ENCODE results near the gene BICRA.

The BICRA gene

DNA sequence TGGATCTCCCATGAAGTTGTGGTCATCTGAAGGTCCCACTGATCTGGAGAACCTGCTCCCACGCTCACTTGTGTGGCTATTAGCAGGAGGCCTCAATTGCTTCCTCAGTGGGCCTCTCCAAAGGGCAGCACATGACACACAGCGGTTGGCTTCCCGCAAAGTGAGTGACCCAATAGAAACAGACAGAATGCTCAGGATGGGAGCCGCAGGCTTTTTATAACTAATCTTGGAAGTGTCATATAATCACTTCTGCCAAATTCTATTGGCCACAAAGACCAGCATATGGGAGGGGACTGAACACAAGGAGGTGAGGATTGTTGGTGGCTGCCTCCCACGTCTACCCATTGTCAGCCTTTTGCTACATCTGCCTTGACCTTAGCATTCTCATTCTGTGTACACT lies 82.2 kb downstream of the BICRA start:
- no peaks in the 10 kb centered on the region for H3K27me3 ChIP-seq (ENCODE audit: control insufficient read depth, insufficient read depth, low read length)
- no peaks in the 10 kb centered on the region for H3K4me1 ChIP-seq (ENCODE audit: control insufficient read depth, insufficient read depth, low read length)
- no peak overlapping the region for H3K4me2 ChIP-seq (ENCODE audit: low read length)
- no peaks in the 10 kb centered on the region for H3K9me3 ChIP-seq (replicated peaks; ENCODE audit: low read length)
- peaks cover 21% of the 10 kb centered on the region for H3K36me3 ChIP-seq (ENCODE audit: insufficient read depth, low read length)
- no peak overlapping the region for H3K9ac ChIP-seq (ENCODE audit: low read depth, low read length)
- H3K4me3 ChIP-seq (ENCODE audit: low read length) = no peak overlapping the region

DNA sequence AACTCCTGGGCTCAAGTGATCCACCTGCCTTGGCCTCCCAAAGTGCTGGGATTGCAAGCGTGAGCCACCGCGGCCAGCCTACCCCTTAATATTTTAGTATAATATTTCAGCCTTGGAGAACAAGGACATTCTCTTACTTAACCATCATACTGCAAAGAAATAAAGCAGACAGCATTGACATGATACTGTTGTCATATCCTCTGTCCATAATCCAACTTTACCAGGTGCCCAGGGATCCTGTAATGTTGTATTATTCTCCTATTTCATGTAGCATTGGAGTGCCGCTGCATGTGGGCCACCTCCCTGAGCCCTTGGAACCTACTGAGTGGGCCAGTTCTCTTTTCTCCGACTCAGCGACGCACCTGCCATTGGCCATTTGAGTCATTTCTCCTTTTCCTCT lies 82.8 kb downstream of the BICRA start:
- Histone ChIP-seq H3K4me2 (ENCODE audit: low read length) (no peak overlapping the region), H3K4me3 (ENCODE audit: low read length) (no peak overlapping the region), H3K36me3 (ENCODE audit: insufficient read depth, low read length) (peaks cover 25% of the 10 kb centered on the region), H3K9me3 (replicated peaks; ENCODE audit: low read length) (no peaks in the 10 kb centered on the region), H3K4me1 (ENCODE audit: control insufficient read depth, insufficient read depth, low read length) (no peaks in the 10 kb centered on the region), H3K9ac (ENCODE audit: low read depth, low read length) (no peak overlapping the region), H3K27me3 (ENCODE audit: control insufficient read depth, insufficient read depth, low read length) (no peaks in the 10 kb centered on the region)

DNA sequence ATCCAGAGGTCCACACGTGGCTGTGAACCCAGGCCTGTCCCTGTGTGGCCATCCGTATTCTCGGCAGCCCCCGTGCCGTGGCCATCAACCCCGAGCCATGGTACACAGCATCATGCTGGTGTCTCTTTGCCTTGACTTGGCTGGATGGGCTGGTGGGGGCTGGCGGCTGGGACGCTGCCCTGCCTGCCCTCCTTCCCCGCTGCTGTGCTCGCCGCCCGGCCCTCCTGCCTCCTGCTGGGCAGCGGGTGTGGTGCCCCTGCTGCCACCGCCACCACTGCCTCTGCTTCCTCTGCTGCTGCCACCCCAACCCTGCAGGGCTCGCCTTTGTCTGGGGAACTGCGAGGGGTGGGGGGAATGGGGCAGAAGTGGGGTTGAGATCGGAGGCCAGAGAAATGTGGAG lies 84.6 kb downstream of the BICRA start:
- Histone ChIP-seq H3K4me1 (ENCODE audit: control insufficient read depth, insufficient read depth, low read length) (peaks cover 3% of the 10 kb centered on the region), H3K4me2 (ENCODE audit: low read length) (no peak overlapping the region), H3K9ac (ENCODE audit: low read depth, low read length) (no peak overlapping the region), H3K36me3 (ENCODE audit: insufficient read depth, low read length) (peaks cover 29% of the 10 kb centered on the region), H3K4me3 (ENCODE audit: low read length) (no peak overlapping the region), H3K27me3 (ENCODE audit: control insufficient read depth, insufficient read depth, low read length) (no peaks in the 10 kb centered on the region), H3K9me3 (replicated peaks; ENCODE audit: low read length) (no peaks in the 10 kb centered on the region)

DNA sequence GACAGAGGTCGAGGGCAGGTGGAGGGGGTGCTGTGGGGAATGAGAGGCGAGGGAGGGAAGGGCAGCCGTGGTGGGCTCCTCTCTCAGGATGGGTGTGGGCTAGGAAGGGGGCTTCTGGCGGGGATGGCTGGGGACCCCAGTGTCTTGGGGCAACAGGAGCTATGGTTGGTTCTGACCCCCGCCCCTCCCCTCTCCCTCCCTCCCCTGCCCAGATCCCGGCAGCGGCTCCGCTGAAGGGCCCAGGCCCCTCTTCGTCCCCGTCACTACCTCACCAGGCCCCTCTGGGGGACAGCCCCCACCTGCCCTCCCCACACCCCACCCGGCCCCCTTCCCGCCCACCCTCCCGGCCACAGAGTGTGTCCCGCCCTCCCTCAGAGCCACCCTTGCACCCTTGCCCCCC lies 85.0 kb downstream of the BICRA start:
- no peak overlapping the region for H3K9ac ChIP-seq (ENCODE audit: low read depth, low read length)
- no peaks in the 10 kb centered on the region for H3K9me3 ChIP-seq (replicated peaks; ENCODE audit: low read length)
- H3K27me3 ChIP-seq (ENCODE audit: control insufficient read depth, insufficient read depth, low read length) = no peaks in the 10 kb centered on the region
- no peak overlapping the region for H3K4me2 ChIP-seq (ENCODE audit: low read length)
- peaks cover 33% of the 10 kb centered on the region for H3K36me3 ChIP-seq (ENCODE audit: insufficient read depth, low read length)
- peaks cover 3% of the 10 kb centered on the region for H3K4me1 ChIP-seq (ENCODE audit: control insufficient read depth, insufficient read depth, low read length)
- H3K4me3 ChIP-seq (ENCODE audit: low read length) = no peak overlapping the region

DNA sequence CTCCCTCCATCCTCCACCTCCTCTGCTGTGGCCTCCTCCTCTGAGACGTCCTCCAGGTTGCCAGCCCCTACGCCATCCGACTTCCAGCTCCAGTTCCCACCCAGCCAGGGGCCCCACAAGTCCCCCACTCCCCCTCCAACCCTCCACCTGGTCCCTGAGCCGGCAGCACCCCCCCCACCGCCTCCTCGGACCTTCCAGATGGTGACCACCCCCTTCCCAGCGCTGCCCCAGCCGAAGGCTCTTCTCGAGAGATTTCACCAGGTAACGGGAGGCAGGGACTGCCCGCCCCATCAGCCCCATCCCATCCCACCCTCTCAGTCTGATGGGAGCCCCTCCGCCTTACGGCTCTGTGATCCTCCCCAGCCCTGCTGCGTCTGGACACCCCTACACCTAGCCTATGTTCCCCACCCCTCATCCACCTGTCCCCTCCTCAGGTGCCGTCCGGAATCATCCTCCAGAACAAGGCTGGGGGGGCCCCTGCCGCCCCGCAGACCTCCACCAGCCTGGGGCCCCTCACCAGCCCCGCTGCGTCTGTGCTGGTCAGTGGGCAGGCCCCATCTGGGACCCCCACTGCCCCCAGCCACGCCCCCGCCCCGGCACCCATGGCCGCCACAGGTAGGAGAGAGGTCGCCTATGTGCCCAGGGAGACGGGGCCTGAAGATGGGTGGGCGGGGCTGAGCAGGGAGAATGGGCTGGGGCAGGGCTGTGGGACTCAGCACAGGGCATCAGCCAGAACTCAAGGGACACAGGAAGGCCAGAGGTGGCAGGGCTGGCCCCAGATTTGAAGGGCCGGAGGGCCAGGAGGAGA lies 85.7 kb downstream of the BICRA start:
- Histone ChIP-seq H3K4me1 (ENCODE audit: control insufficient read depth, insufficient read depth, low read length) (peaks cover 3% of the 10 kb centered on the region), H3K4me3 (ENCODE audit: low read length) (no peak overlapping the region), H3K27me3 (ENCODE audit: control insufficient read depth, insufficient read depth, low read length) (no peaks in the 10 kb centered on the region), H3K9me3 (replicated peaks; ENCODE audit: low read length) (no peaks in the 10 kb centered on the region), H3K4me2 (ENCODE audit: low read length) (no peak overlapping the region), H3K36me3 (ENCODE audit: insufficient read depth, low read length) (peaks cover 38% of the 10 kb centered on the region), H3K9ac (ENCODE audit: low read depth, low read length) (no peak overlapping the region)

DNA sequence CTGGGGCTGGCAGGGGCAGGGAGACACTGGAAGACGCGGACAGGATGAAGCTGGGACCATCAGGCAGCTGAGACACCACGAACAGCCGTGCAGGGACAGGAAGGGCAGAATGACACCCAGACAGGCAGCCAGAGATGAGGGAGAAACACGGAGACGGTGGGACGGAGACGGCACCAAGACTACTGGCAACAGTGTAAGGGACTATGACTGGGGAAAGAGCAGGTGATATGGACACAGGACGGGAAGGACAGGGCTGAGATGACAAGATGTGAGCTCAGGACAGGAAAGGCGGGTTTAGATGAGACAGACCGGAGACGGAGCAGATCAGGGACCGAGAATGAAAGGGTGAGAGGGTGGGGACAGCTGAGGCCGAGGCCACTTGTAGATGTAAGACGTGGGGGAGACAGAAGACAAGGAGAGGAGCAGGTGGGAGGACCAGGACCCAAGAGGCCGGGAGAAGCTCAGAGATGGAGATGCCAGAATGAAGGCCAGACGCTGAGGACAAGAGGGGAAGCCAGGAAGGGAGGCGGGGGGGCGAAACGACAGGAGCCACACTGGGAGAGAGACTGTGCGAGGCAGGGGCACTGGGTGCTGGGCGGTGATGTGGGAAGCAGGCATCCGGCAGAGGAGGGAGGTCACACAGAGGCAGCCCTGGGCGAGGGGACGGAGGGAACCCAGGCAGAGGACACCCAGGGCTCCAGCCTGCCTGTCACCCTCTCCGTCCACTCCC lies 86.8 kb downstream of the BICRA start:
- Histone ChIP-seq H3K4me3 (ENCODE audit: low read length) (no peak overlapping the region), H3K4me2 (ENCODE audit: low read length) (no peak overlapping the region), H3K4me1 (ENCODE audit: control insufficient read depth, insufficient read depth, low read length) (peaks cover 3% of the 10 kb centered on the region), H3K27me3 (ENCODE audit: control insufficient read depth, insufficient read depth, low read length) (no peaks in the 10 kb centered on the region), H3K9me3 (replicated peaks; ENCODE audit: low read length) (no peaks in the 10 kb centered on the region), H3K9ac (ENCODE audit: low read depth, low read length) (no peak overlapping the region), H3K36me3 (ENCODE audit: insufficient read depth, low read length) (peaks cover 38% of the 10 kb centered on the region)

DNA sequence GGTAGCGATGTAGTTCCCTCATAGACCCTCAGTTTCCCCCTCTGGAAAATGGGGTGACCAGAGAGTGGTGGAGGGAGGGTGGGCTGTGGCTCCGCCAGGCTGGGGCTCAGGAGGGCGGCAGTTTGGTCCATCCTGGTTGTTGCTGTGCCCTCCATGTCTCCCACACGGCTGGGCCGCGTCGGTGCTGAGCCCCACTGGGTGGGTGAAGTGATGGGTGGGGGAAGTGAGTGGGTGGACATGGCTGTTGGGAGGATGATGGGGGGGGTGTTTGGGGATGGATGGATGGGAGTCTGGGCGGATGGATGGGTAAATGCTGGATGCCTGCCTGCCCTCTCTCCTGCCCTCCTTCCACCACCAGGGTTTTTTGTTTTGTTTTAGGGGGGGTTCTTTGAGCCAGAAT lies 87.7 kb downstream of the BICRA start:
- H3K9me3 ChIP-seq (replicated peaks; ENCODE audit: low read length) = no peaks in the 10 kb centered on the region
- no peak overlapping the region for H3K9ac ChIP-seq (ENCODE audit: low read depth, low read length)
- H3K36me3 ChIP-seq (ENCODE audit: insufficient read depth, low read length) = peaks cover 39% of the 10 kb centered on the region
- no peaks in the 10 kb centered on the region for H3K27me3 ChIP-seq (ENCODE audit: control insufficient read depth, insufficient read depth, low read length)
- H3K4me2 ChIP-seq (ENCODE audit: low read length) = no peak overlapping the region
- peaks cover 3% of the 10 kb centered on the region for H3K4me1 ChIP-seq (ENCODE audit: control insufficient read depth, insufficient read depth, low read length)
- H3K4me3 ChIP-seq (ENCODE audit: low read length) = no peak overlapping the region

DNA sequence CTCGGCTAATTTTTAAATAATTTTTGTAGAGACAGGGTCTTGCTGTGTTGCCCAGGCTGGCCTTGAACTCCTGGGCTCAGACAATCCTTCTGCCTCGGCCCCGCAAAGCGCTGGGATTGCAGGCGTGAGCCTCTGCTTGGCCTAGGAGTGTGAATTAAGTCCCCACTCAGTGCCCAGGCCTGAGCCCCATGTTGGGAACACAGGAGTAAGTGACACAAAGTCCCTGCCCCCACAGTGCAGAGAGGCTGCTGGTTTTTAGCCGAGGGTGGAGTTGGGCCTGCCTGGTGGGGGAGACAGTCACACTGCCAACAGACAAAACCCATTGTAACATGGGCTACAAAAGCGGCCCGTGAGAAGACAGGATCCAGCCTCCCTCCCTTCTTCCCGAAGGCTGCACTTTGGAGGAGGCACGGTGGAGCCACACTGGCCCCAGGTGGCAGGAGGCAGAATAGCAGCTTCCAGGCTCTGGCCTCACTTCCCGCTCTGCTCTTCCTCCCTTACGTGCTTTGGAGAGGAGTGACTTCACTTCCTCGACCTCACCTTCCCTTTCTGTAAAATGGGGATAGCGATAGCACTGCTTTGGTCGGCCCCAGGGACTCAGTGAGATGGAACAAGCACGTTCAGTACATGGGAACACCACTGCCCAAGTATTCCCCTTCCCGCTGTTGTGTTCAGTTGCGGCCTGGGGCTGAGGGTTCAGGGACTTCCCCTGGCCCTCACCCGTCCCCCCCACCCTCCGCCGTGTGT lies 89.1 kb downstream of the BICRA start:
- H3K4me2 ChIP-seq (ENCODE audit: low read length) = no peak overlapping the region
- H3K4me1 ChIP-seq (ENCODE audit: control insufficient read depth, insufficient read depth, low read length) = peaks cover 3% of the 10 kb centered on the region
- H3K27me3 ChIP-seq (ENCODE audit: control insufficient read depth, insufficient read depth, low read length) = no peaks in the 10 kb centered on the region
- H3K4me3 ChIP-seq (ENCODE audit: low read length) = no peak overlapping the region
- peak overlapping the region; percentile 27 for H3K9ac ChIP-seq (ENCODE audit: low read depth, low read length)
- peaks cover 41% of the 10 kb centered on the region for H3K36me3 ChIP-seq (ENCODE audit: insufficient read depth, low read length)
- no peaks in the 10 kb centered on the region for H3K9me3 ChIP-seq (replicated peaks; ENCODE audit: low read length)

DNA sequence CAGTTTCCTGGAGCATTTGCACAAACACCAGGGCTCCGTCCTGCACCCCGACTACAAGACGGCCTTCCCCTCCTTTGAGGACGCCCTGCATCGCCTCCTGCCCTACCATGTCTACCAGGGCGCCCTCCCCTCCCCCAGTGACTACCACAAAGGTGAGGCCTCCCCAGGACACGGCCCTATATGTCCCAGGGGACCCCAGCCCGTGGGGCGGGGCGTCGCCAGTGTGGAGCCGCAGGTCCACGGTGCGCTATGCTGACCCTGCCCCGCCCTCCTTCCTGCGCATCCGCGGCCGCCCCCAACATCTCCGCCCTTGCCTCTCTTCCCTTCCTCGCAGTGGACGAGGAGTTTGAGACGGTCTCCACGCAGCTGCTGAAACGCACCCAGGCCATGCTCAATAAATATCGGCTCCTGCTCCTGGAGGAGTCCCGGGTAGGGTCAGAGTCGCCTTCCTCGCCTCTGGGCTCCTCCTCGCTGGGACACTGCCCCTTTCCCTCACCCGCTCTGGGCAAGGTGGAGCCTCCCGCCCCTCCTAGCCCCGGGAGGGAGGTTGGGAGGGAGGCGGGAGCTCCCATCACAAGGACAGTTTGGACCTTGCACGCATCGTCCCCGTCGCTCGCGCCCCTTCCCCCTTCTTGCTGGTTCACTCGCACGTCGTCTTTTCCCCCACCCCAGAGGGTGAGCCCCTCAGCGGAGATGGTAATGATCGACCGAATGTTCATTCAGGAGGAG lies 89.9 kb downstream of the BICRA start:
- Histone ChIP-seq H3K4me1 (ENCODE audit: control insufficient read depth, insufficient read depth, low read length) (peaks cover 3% of the 10 kb centered on the region), H3K4me3 (ENCODE audit: low read length) (no peak overlapping the region), H3K36me3 (ENCODE audit: insufficient read depth, low read length) (peaks cover 37% of the 10 kb centered on the region), H3K9ac (ENCODE audit: low read depth, low read length) (no peak overlapping the region), H3K4me2 (ENCODE audit: low read length) (no peak overlapping the region), H3K9me3 (replicated peaks; ENCODE audit: low read length) (no peaks in the 10 kb centered on the region), H3K27me3 (ENCODE audit: control insufficient read depth, insufficient read depth, low read length) (no peaks in the 10 kb centered on the region)

DNA sequence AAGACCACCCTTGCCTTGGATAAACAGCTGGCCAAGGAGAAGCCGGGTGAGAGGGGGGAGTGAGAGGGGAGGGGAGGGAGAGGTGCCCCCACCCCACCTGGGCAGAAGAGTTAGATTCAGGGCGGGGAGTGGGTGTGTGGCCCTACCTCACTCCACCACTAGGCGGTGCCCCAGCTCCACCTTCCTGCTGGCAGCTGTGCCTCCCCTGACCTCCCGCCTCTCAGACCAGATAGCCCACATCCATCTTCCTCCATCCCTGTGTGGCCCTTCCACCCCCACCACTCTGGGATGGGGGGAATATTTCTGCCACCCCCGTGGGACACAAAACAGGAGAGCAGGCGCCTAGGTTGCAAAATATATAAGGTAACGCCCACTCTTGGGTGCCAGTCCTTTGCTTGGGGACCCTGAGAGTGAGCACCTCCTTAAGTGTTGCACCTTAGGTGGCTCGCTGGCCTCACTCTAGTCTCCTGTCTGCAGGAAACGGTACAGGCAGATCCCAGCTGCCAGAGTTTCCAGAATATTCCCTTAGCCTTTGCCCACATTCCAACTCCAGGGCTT lies 90.5 kb downstream of the BICRA start:
- H3K9me3 ChIP-seq (replicated peaks; ENCODE audit: low read length) = no peaks in the 10 kb centered on the region
- no peak overlapping the region for H3K4me3 ChIP-seq (ENCODE audit: low read length)
- peaks cover 37% of the 10 kb centered on the region for H3K36me3 ChIP-seq (ENCODE audit: insufficient read depth, low read length)
- peaks cover 3% of the 10 kb centered on the region for H3K4me1 ChIP-seq (ENCODE audit: control insufficient read depth, insufficient read depth, low read length)
- H3K4me2 ChIP-seq (ENCODE audit: low read length) = no peak overlapping the region
- no peak overlapping the region for H3K9ac ChIP-seq (ENCODE audit: low read depth, low read length)
- no peaks in the 10 kb centered on the region for H3K27me3 ChIP-seq (ENCODE audit: control insufficient read depth, insufficient read depth, low read length)
